Mesodermal cell (in vitro differentiated cells): ENCODE results near the gene HTN1.
"Not testable (repeated sequence)": the region's sequence is repeated elsewhere in the genome, so short reads cannot be mapped to it uniquely, and the experiment has no call there.

Source experiments
- H3K27ac ChIP-seq: 2 replicates; pipeline ENCODE4 v1.7.0; 2013; ENCODE audit warnings: mild to moderate bottlenecking, low read depth, low read length, moderate library complexity; ENCODE audit not compliant: severe bottlenecking
- H3K36me3 ChIP-seq: 2 replicates; pipeline ENCODE4 v1.7.1; 2013; ENCODE audit warnings: mild to moderate bottlenecking, low read length, moderate library complexity; ENCODE audit not compliant: control insufficient read depth, insufficient read depth
- H3K4me1 ChIP-seq: one replicate; pipeline ENCODE4 v1.7.1; 2013; ENCODE audit warnings: mild to moderate bottlenecking, low read length; ENCODE audit not compliant: insufficient read depth, control insufficient read depth, poor library complexity, severe bottlenecking
- H3K4me3 ChIP-seq: 2 replicates; pipeline ENCODE4 v1.7.0; 2013; ENCODE audit warnings: low read length, control low read depth, mild to moderate bottlenecking; ENCODE audit not compliant: insufficient read depth, poor library complexity, severe bottlenecking; ENCODE audit errors: extremely low read depth
- H3K9me3 ChIP-seq: 2 replicates; pipeline ENCODE4 v1.7.1; 2013; ENCODE audit warnings: mild to moderate bottlenecking, low read length, moderate library complexity; ENCODE audit not compliant: control insufficient read depth
- WGBS, 2 experiments: methylation state at CpG; one replicate each; pipeline ENCODE4 v1.1.5; 2013; ENCODE audit warnings: missing lambda C conversion rate in 2 of 2; ENCODE audit not compliant: insufficient coverage in 2 of 2; 5-methylcytosine and 5-hydroxymethylcytosine counted together

Gene HTN1

GRCh38 chr4:70056534-70056933, 6.3 kb downstream of the HTN1 start:
- H3K4me1 ChIP-seq, H3K4me3 ChIP-seq, H3K27ac ChIP-seq, H3K36me3 ChIP-seq, H3K9me3 ChIP-seq: not testable (repeated sequence)
- WGBS, 2 experiments = 86 to 100% methylated on average over 1 of the region's 1 CpG

GRCh38 chr4:70057651-70058050, 7.4 kb downstream of the HTN1 start:
- H3K4me1 ChIP-seq = no peaks in the 10 kb centered on the region
- peaks cover 6% of the 10 kb centered on the region for H3K9me3 ChIP-seq
- H3K4me3 ChIP-seq = no peak overlapping the region
- WGBS, 2 experiments = no CpG with 5 or more reads among the region's 1 CpG
- H3K27ac ChIP-seq = no peak overlapping the region
- H3K36me3 ChIP-seq = no peaks in the 10 kb centered on the region

- Histone ChIP-seq H3K27ac (no peak overlapping the region), H3K4me3 (no peak overlapping the region), H3K4me1 (no peaks in the 10 kb centered on the region), H3K36me3 (no peaks in the 10 kb centered on the region), H3K9me3 (peaks cover 6% of the 10 kb centered on the region)
These were observed 8.9 kb downstream of the HTN1 start for GRCh38 chr4:70059149-70059548.

GRCh38 chr4:70062000-70062399, 11.8 kb downstream of the HTN1 start:
- no peak overlapping the region for H3K4me3 ChIP-seq
- H3K27ac ChIP-seq = no peak overlapping the region
- no peaks in the 10 kb centered on the region for H3K9me3 ChIP-seq
- WGBS, 2 experiments = no CpG with 5 or more reads among the region's 1 CpG
- no peaks in the 10 kb centered on the region for H3K4me1 ChIP-seq
- H3K36me3 ChIP-seq = no peaks in the 10 kb centered on the region

- no peak overlapping the region for H3K27ac ChIP-seq
- no CpG with 5 or more reads among the region's 1 CpG for WGBS, 2 experiments
- H3K9me3 ChIP-seq = no peaks in the 10 kb centered on the region
- H3K4me1 ChIP-seq = no peaks in the 10 kb centered on the region
- no peak overlapping the region for H3K4me3 ChIP-seq
- no peaks in the 10 kb centered on the region for H3K36me3 ChIP-seq
These were observed 30.0 kb downstream of the HTN1 start for GRCh38 chr4:70080205-70080604.

GRCh38 chr4:70099206-70099605, 49.0 kb downstream of the HTN1 start:
- Histone ChIP-seq H3K9me3 (no peaks in the 10 kb centered on the region), H3K27ac (no peak overlapping the region), H3K4me1 (no peaks in the 10 kb centered on the region), H3K4me3 (no peak overlapping the region), H3K36me3 (no peaks in the 10 kb centered on the region)
- no CpG with 5 or more reads among the region's 3 CpGs for WGBS, 2 experiments
